Measurements from ENCODE around the gene GRHL1.

GRHL1 gene

DNA sequence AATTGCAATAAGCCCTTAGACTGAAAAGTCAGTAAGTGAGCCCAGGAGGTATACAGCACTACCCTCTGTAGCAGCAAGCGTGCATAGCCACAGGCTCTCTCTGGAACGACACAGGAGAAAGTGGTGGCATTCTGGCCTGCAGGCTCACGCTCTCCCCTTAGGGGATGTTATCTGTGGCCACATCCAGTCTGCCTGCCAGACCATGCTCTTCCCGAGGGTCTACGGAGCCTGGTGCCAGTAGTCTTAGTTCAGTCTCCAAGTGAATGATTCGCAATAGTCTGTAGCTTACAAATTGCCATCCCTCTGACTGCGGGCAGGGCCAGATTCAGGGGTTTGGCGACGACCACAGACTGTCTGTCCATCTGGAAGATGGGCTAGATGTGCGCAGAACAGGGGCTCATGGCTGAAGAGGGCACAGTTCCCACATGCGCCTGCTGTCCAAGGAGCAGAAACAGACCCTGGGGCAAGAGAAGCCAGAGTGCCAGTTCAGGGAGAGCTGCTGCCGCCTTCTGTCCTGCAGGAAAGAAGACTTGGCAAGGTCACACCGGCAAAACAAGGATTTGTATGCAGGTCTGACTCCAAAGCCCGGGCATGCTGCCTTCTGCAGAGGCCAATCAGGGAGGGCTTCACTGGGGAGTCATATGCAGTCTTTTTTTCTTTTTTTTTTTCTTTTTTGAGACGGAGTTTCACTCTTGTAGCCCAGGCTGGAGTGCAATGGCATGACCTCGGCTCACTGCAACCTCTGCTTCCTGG, 88.3 kb downstream of the GRHL1 start:
- H3K4me1 Mint-ChIP-seq: peaks cover 47% of the 10 kb centered on the region
- ATAC-seq (no peak), DNase-seq (ENCODE audit: low spot score in 2 of 2) (no peak)
- H3K36me3 Mint-ChIP-seq: peaks cover 24% of the 10 kb centered on the region
- no peaks in the 10 kb centered on the region for H3K9me3 Mint-ChIP-seq
- H3K27ac Mint-ChIP-seq: no peak overlapping the region
- H3K4me3 Mint-ChIP-seq: no peak overlapping the region

DNA sequence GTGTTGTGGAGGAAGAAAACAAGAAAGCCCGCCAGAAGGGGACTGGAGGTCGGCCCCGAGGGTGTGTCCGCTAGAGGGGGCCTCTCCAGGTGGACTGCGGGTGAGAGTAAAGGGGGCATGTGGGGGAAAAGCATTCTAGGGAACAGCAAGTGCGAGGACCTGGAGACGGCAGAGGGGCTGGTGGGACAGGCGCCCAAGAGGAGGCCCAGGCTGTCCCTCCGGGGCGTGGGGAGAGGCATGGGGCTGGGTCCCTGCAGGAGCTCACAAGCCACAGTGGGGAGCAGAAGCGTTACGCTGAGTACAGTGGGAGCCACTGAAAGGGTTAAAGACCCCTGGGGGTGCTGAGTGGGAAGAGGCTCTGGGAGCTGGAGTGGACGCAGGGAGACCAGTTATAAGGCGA, 90.2 kb downstream of the GRHL1 start:
- ATAC-seq (no peak), DNase-seq (ENCODE audit: low spot score in 2 of 2) (no peak)
- H3K4me3 Mint-ChIP-seq: peak overlapping the region; percentile 82
- peaks cover 36% of the 10 kb centered on the region for H3K4me1 Mint-ChIP-seq
- H3K36me3 Mint-ChIP-seq: peaks cover 33% of the 10 kb centered on the region
- peak overlapping the region; percentile 95 for H3K27ac Mint-ChIP-seq
- H3K9me3 Mint-ChIP-seq: no peaks in the 10 kb centered on the region

DNA sequence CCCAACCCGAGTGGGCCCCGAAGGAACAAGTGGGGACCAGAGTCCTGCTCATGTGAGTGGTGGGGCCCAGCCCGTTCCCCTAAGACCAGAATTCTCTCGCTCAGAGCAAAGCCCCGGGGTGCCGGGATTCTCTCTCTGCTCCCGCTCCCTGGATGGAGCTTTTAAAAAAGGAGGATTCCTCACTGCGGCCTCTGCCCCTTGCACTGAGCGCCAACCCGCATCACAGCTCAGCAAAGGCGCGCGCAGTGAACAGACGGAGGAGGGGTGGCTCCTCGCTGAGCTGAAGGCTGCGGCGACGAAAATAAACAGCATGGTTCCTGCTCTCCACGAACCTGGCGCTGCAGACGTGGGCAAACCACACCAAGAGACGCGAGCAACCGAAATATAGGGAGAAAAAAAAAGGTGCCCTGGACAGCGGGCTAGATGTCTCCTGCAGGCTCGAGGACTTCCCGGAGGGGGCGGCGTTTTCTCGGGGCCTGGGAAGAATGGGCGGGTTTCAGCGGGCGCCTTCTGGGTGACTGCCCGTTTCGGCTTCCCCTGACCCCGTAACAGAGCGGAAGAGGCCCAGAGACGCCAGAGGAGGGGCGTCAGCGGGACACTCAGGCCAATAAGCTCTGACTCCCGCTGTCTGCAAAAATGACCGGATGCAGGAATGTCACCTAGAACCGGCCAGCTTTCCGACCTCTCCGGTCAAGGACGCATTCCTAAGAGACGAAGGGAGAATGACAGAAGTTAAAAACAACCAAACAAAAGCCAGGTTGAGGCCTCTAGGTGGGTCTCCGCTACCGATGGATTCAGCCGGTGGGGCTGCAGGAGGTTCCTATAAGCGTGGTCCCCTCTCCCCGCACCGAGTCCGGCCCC, 91.0 kb downstream of the GRHL1 start:
- DNase-seq (ENCODE audit: low spot score in 2 of 2) (peak in 1 of 2 donors; percentile 68), ATAC-seq (no peak)
- Mint-ChIP-seq H3K4me1 (peaks cover 37% of the 10 kb centered on the region), H3K4me3 (peak overlapping the region; percentile 82), H3K9me3 (no peaks in the 10 kb centered on the region), H3K27ac (peak overlapping the region; percentile 95), H3K36me3 (peaks cover 35% of the 10 kb centered on the region)

DNA sequence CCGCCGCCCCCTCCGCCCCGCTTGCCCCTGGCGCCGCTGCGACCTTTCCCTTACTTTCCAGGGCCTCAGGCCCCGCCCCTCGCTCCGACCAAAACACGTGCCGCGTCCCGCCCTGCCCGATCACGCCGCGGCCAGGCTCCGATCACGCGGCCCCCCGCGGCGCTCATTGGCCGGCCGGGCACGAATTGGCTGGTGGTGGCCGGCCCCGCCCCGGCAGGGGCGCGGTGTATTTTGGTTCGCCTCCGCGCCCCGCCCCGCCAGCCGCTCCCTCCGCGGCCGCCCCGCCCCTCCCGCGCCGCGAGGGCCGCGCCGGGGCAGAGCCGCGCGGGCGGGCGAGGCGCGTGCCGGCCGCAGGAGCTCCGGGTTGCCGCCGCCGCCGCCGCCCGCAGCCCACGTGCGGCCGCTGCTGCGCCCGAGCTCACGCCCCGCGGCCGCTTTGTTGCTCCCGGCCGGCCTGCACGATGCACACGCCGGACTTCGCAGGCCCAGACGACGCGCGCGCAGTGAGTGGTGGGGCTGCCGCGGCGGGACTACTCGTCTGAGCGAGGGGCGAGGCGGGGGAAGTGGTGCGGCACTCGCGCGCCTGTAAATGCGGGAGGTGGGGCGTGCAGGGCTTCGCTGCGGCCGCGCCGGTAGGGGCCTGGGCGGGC, 91.9 kb downstream of the GRHL1 start, which contains the start of gene KLF11:
Gene KLF11 (plus strand): TSS at position 295 of the 650 bp plus-strand sequence. CDS start 167 bp downstream, at position 462.
- ATAC-seq (peak; percentile 81), DNase-seq (ENCODE audit: low spot score in 2 of 2) (peak; percentile 58 to 79)
- Mint-ChIP-seq H3K27ac (peak within 1 kb of the TSS; percentile 95), H3K4me3 (peak within 1 kb of the TSS; percentile 82), H3K4me1 (peaks cover 28% of the 10 kb centered on the region), H3K9me3 (no peaks in the 10 kb centered on the region), H3K36me3 (peaks cover 44% of the 10 kb centered on the region)

DNA sequence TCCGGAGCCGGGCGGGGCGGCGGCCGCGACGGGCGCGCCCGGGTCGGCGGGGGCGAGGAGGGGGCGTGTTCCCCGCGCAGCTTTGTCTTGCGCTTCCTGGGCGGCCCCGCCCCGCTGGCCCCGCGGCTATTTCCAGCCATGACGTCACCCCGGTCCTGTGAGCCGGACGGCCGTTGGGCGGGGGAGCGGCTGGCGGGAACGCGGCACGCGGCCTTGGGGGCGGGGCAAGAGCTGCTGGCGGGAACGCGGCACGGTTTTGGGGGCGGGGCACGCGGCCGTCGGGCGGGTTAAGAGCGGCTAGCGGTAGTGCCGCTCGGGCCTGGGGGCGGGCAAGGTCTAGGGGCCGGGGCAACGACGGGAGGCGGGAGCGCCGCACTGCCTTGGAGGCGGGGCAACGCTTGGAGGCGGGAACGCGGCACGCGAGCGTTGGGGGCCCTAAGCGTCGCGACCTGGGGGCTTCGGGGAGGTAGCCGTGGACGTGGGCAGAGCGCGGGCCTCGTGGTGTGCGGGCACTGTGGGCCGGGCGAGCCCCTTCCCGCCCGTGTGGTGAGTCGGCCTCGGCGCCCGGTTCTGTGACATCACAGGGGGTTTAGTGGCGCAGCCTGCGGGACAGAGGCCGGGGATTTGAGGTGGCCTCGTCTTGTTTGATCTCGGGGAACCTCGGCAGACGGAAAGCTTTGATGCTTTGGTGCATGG, 92.6 kb downstream of the GRHL1 start:
- H3K4me3 Mint-ChIP-seq: peak overlapping the region; percentile 82
- DNase-seq (ENCODE audit: low spot score in 2 of 2): peak; percentile 89 to 93

DNA sequence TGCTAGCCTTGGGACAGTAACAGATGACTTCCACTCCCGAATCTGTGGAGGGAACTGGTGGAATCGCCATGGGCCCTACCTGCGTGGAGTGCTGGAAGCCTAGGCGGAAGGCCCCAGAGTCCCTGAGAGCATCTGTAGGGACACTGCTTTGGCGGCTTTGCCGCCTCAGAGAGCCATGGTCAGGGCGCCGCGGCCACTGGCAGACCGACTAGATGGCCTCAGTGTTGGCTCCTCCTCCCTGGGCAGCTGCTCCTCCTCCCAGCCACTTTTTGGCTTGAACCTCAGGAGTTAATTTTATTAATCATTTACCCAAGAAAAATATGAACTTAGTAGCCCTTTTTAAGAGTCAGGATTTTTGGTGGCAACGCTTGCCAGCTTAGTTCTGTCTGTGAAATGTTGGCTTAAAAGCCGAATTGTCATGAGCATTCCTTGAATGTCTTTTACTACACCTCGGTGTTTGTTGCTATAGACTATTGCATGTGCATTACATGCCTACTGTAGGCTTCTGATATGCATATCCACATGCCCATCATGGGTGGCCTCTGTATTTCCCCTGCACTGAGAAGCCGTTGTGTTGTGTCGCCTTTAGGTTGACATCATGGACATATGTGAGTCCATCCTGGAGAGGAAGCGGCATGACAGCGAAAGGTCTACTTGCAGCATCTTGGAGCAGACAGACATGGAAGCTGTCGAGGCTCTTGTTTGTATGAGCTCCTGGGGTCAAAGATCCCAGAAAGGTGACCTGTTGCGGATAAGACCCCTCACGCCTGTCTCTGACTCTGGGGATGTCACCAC, 94.3 kb downstream of the GRHL1 start:
- no peak for DNase-seq (ENCODE audit: low spot score in 2 of 2)
- Mint-ChIP-seq H3K9me3 (no peaks in the 10 kb centered on the region), H3K27ac (no peak overlapping the region), H3K4me3 (peak overlapping the region; percentile 82), H3K36me3 (peaks cover 68% of the 10 kb centered on the region), H3K4me1 (peaks cover 30% of the 10 kb centered on the region)
- no peak for ATAC-seq

More for the DNA sequence above, 92.6 kb downstream of the GRHL1 start:
- Mint-ChIP-seq H3K36me3 (peaks cover 50% of the 10 kb centered on the region), H3K4me1 (peaks cover 24% of the 10 kb centered on the region), H3K27ac (peak overlapping the region; percentile 82), H3K9me3 (no peaks in the 10 kb centered on the region)
- ATAC-seq: peak; percentile 81

DNA sequence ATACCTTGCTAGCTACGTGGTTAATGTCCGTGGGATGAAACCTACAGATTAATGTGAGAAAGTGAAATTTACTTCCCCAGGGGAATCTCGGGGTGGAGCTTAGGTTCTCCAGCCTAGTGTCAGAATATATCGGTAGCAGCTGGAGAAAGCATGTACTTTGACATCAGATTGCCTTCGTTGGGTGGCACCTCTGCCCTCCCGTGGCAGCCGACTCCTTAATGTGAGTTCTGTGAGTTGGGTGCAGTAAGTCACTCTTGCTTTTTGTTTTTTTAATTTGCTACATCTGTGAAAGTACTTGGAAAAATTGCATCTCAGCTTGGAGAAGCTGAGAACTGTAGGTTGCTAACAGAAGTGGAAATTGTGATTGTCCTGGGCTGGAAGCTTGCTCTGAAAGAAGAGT, 95.4 kb downstream of the GRHL1 start:
- peak overlapping the region; percentile 44 for H3K27ac Mint-ChIP-seq
- no peak for DNase-seq (ENCODE audit: low spot score in 2 of 2)
- ATAC-seq: no peak
- H3K36me3 Mint-ChIP-seq: peaks cover 79% of the 10 kb centered on the region
- H3K4me1 Mint-ChIP-seq: peaks cover 30% of the 10 kb centered on the region
- H3K4me3 Mint-ChIP-seq: no peak overlapping the region
- no peaks in the 10 kb centered on the region for H3K9me3 Mint-ChIP-seq

DNA sequence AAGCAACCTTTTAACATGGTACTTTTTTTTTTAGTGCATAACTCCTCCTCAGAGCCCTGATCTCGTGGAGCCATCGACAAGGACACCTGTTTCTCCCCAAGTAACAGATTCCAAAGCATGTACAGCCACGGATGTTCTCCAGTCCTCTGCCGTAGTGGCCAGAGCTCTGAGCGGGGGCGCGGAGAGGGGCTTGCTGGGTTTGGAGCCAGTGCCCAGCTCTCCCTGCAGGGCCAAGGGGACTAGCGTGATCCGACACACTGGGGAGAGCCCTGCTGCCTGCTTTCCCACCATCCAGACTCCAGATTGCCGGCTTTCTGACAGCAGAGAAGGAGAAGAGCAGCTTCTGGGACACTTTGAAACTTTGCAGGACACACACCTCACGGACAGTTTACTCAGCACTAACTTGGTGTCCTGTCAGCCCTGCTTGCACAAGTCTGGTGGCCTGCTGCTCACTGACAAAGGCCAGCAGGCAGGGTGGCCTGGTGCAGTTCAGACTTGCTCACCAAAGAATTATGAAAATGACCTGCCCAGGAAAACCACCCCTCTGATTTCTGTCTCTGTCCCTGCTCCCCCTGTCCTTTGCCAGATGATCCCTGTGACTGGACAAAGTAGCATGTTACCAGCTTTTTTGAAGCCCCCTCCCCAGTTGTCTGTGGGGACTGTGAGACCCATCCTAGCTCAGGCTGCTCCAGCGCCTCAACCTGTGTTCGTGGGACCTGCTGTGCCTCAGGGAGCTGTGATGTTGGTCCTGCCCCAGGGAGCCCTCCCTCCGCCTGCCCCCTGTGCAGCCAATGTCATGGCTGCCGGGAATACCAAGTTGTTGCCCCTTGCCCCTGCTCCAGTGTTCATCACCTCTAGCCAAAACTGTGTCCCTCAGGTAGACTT, 96.4 kb downstream of the GRHL1 start:
- ATAC-seq (no peak), DNase-seq (ENCODE audit: low spot score in 2 of 2) (no peak)
- Mint-ChIP-seq H3K9me3 (no peaks in the 10 kb centered on the region), H3K27ac (peak overlapping the region; percentile 44), H3K36me3 (peaks cover 81% of the 10 kb centered on the region), H3K4me1 (peaks cover 22% of the 10 kb centered on the region), H3K4me3 (no peak overlapping the region)

DNA sequence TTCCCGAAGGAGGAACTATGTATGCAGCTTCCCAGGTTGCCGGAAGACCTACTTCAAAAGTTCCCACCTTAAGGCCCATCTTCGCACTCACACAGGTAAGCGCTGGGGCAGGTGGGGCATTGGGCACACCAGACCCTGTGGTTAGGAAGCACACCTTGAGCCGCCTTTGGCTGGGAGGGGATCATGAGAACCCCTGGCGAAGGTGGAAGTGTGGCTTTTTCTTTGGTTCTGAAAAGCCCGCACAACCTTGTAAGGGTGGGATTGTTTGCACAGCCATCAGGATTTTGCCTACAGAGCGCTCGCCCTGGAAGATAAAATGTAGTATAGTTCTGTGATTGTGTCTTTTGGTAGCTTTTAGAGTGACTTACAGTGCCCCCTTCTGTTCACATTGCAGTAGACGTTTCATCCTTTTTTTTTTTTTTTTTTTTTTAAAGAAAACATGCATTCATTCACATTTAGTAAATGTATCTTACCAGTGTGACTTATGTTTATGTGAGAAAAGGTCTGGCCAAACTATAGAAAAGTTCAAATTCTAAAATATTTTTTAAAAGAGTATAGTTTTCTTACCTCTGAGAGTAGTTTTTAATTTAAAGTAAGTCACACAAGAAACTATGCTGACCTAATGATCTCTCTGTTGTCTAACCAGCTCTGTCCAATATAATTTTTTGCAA, 97.1 kb downstream of the GRHL1 start:
- Mint-ChIP-seq H3K27ac (no peak overlapping the region), H3K4me1 (peaks cover 20% of the 10 kb centered on the region), H3K36me3 (peaks cover 82% of the 10 kb centered on the region), H3K9me3 (no peaks in the 10 kb centered on the region), H3K4me3 (no peak overlapping the region)
- no peak for ATAC-seq
- no peak for DNase-seq (ENCODE audit: low spot score in 2 of 2)

All from stimulated activated effector memory CD8-positive, alpha-beta T cell treated with anti-CD3 and anti-CD28 coated beads, Interleukin-12 subunit alpha, Interleukin-12 subunit beta, amount 100 ng/mL, for 72 hours (primary cell).